KBM-7 (cell line): ENCODE results near the gene C14orf132.

Source experiments
- DNase-seq: peaks from one replicate; pipeline ENCODE4 v3.0.0-alpha.2; 2015
- in situ Hi-C: fragments of 300-500 bp; cut with MboI; formaldehyde crosslinking; loops from 2 replicates; pipeline ENCODE4 v1.14.3; 2020; ENCODE audit warnings: low sequenced_read_pairs, low pct_unique_long_range_greater_than_20kb, mixed read lengths

Gene C14orf132

DNA sequence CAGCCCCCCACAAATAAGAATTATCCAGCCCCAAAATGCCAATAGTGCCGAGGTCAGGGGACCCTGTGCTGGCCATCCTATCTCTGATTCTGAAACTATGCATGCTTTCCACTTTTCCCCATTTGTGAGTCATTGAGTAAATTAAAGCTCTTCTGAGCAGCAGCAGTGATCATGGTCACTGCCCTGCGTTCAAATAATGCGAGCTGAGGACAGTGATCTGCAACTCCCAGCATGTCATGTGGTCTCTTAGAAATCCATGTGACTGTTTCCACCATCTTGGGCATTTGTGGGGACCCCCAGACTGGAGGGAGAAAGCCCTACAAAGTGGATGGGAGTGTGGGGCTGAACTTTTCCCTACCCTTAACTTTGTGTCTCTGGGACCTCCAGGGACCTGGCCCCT lies 53.8 kb downstream of the C14orf132 start:
- in situ Hi-C loops = no loop called here
- DNase-seq = no peak

DNA sequence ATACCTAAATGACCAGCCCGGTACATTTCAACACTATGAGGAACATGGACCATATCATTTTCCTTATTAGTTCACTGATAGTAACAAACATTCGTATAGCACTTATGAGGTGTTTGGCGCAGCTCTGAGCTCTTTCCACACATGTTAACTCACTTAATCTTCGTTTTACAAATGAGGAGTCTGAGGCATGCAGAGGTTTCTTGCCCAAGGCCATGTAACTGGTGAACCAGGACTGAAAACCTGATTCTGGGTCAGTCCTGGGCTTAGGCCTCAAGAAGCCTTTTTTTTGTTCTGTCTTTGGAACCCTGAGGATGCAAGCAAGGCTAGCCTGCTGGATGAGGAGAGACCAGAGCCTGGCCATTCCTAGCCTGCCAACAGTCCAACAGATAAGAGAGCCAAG lies 55.0 kb downstream of the C14orf132 start:
- in situ Hi-C loops = no loop called here

DNA sequence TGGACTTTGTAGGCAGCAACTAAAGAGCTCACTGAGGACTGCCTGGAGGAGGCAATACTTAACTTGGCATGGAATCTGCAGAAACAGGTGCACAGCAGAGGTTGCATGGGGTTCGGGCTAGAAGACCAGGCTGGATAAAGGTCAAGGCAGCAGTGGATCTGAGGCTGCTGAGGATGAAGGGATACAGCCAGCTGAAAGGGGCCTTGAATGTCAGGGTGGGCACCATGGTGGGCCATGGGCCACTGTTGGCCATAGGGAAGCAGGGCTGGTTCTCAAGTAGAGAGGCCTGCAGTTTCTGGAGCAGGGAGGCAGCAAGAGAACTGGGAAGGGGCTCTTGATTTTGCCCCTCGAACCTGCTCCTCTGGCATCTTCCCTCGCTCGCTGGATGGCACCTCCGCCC lies 55.5 kb downstream of the C14orf132 start:
- DNase-seq = no peak
- in situ Hi-C loops = no loop called here

More for the DNA sequence above, 55.0 kb downstream of the C14orf132 start:
- DNase-seq = no peak

DNA sequence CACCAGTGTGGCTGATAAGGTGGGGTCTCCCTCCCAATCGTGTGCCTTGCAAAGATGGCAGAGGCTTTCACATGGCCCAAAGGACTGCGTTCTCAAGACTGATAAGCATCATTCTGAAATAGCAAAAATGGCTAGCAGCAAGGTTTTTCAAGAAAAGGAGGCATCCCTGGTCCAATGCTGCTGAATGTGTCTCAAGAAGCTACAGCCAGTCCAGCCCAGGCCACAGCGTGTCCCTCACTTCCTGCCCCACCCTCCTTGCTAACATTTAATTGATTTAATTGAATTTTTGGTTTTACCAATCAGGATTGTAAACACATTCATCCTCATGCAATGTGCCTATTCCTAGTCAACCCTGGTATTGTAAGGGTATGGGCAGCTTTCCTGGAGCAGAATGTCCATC lies 55.9 kb downstream of the C14orf132 start:
- in situ Hi-C loops = no loop called here
- DNase-seq = no peak

DNA sequence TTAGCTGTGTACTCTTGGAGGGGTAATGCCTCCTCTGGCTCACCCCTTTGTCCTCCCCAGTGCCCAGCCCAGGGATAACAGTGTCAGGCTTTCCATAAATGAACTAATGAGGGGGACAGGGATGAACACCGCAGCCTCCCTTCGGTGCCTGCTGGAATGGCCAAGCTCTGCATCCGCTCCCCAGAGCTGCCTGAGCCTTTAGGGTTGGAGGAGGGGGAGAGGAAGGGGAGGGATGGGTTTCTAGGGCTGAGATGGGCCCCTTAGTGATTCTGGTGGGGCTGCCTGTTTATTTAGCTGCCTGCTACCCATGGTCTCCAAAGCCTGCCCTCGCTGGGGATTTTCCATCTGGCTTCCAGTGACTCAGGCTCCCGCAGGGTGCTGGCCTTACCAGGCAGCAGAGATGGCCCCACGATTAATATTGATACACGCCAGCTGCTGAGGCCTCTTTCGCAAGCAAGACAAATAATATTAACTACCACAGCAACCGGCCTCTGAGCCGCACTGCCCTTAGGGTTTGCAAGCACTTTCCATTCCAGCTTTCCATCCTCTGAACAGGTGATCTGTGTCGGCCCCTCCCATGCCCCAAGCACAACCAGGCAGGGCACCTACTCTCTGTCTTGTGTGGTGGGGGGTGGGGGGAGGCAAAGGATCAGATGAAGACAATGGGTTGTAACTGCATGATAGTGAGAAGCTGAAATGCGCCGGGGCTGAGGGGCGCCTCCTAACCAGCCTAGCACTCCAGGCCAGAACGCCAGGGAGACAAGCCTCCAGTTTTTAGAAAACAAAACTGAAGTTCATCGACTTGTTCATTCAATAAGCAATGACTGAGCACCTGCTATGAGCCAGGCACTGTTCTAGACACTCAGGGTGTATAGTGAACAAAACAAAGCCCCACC lies 56.7 kb downstream of the C14orf132 start:
- no peak for DNase-seq
- in situ Hi-C loops = no loop called here

DNA sequence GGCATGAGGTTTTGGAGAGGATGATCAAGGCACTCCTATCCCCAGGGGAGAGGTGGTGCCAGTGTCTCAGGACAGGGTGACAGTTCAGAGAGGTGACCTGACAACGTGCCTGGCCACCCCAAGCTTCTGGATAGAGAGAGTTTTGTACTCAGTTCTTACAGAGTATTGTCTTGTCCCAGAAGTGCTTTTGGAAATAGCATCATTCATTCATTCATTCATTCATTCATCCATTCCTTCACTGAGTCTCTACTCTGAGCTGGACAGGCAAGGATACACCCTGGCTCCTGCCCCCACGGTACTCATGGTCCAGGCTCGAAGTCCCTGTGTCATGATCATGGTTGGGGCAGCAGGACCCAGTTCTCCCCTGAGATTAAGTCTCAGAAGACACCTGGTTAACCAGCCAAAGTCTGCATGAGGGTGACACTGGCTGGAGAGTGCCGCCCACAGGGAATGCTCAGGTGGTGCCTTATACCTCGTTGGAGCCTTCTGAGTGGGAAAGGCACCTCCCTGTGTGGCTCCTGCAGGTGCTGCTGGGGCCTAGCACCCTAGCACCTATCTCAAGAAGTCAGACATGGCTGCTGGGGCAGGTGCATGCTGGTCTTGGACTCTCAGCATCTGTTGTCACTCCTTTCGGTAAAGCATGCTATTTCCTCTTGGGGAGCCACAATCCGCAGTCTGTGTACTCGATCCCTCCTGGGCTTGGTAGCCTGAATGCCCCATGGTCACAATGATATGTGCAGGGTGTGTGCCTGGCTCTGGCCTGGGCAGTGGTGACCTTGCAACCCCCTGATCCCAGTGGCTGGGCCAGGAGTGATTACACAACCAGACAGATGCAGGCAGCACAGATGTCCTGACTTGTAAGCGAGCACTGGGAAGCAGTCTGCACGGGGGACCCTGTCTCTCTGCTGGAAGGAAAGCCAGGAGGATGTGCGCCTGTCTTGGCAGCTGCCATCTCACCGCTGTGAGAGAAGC lies 57.8 kb downstream of the C14orf132 start:
- in situ Hi-C loops = no loop called here
- DNase-seq = no peak

DNA sequence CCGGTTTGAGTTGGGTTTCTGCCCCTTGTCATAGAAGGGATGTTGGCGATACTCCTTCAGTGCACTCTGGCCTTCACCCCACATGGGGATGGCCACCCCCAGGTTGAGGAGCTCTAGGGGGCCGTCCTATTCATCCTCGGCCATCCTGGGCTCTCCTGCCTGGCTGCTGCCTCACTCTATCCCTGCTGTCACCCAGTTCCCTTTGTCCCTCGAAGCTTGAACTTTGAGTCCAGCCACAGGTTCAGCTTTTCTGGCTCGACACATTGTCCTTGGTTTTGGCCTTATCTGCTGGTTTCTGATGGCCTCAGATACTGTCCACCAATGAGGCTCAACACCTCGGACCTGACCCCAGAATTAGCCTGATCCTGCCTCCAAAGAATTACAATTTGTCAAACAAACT lies 58.6 kb downstream of the C14orf132 start:
- in situ Hi-C loops = no loop called here
- no peak for DNase-seq

DNA sequence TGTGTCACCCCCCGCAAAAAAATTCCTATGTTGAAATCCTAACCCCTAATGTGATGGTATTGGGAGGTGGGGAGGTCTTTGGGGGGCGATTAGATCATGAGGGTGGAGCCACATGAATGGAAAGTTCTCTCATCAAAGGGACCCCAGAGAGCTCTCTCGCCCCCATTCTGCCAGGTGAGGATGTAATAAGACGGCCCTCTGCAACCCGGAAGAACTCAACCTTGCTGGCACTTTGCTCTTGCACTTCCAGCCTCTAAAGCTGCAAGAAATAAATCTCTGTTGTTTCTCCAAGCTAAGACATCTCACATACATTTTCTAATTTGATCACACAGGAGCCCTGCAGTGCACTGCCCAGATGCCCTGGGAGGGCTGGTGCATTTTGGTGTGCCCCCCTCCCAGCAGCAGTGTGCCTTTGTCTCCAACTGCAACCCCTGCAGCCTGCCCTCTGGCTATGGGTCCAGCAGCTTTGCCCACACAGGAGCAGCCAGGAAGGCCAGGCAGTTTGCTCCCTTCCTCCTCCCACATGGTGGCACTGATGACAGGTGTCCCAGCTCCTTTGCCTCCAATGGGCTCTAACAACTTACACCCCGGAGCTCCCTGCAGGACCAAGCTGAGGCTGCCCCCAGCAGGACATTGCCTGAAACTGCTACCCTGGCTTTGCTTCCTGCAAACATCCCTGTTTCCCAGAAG lies 59.3 kb downstream of the C14orf132 start:
- DNase-seq = peak; percentile 55
- in situ Hi-C loops = no loop called here

DNA sequence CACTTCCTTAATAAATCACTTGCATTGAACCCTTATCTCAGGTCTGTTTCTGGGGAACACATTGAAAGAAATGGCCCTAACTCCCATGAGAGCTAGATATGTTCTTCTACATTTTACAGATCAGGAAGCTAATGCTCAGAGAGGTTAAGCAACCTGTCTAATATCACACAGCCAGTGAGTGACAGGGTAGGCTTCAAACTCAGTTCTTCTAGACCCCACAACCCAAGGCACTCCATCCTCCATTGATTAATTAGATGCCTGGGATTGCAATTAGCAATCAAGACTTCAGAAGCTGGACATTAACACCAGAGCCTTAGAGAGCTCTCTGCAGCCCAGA lies 59.8 kb downstream of the C14orf132 start:
- in situ Hi-C loops = no loop called here
- DNase-seq = no peak

DNA sequence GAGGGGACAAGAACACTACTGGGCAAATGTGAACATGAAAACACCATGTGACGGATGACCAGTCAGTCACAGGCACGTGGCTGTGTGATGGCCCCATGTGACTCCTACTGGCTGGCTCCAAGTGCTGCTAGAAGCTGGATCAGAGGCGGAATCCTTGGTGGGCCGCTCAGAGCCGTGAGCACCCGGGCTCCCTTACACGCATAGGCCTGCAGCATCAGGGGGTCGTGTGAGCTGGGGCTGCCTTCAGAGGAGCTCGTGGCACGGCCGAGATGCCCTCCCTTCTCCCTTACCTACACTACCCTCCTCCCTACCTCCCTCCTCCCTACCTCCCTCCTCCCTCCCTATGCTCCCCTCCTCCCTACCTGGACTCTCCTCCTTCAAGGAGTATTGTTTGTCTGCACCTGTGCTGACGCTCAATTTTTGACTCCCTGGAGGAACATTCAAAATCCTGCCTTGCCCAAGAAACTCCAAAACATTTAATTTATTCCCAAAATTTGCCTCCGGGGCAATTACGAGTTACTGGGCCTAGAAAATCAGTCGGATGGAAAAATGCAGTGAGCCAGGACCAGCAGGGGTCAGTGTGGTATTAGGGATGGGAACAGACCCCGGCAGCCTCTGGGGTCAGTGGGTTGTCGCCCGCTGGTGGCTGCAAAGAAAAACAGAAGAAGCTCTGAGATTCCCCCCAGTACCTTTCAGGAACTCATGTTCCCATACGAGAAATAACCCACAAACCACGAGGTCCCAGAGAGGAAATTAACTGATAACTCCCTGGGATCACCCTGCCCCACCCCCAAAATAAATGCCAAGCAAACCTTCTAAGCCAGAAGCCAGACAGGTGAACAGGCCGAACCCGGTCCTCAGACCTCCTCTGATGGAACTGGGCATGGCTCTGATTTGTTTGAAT lies 61.3 kb downstream of the C14orf132 start:
- in situ Hi-C loops = no loop called here
- DNase-seq = peak; percentile 84

DNA sequence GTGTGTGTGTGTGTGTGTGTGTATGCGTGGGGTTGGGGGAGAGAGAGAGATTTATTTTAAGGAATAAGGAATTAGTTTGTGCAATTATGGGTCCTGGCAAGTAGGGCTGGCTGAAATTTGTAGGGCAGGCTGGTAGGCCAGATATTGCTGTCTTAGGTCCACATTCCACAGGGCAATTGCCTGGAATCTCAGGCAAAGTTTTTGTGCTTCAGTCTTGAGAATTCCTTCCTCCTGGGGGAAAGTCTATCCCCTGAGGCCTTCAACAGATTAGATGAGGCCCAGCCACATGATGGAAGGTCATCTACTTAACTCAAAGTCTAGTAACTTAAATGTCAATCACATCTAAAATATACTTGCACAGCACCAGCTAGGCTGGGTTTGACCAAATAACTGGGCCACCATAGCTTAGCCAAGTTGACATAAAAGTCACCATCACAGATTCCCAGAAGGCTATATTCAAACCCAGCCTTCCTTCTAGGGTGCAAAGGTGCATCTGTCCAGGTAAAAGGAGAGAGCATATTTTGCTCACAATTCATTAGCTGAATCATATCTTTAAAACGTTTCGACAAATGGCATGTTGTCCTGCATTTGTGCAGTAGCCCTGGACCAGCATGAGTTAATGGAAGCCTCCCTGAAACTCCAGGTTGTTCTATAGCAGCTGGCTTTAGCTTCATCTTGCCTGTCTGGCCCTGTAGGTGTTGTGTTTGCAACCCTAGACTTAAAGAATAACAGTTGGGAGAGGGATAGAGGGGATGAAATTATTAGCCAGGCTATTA lies 63.1 kb downstream of the C14orf132 start:
- in situ Hi-C loops = no loop called here
- DNase-seq = no peak

DNA sequence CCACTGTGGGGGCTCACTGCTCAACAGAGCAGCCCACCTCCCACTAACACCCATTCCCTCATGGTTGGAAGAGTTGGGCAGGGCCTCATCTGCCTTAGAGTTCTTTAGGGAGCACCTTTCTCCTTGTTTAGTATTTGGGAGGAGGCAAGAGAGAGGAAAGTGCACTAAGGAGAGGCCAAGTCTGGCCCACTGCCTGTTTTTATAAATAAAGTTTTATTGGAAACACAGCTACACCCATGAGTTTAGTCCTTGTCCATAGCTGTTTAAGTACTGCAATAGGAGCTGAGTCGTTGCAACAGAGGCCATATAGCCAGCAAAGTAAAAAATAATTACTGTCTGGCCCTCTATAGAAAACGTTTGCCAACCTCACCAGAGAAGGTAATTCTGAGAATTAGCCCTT lies 63.9 kb downstream of the C14orf132 start:
- in situ Hi-C loops = no loop called here
- DNase-seq = no peak

DNA sequence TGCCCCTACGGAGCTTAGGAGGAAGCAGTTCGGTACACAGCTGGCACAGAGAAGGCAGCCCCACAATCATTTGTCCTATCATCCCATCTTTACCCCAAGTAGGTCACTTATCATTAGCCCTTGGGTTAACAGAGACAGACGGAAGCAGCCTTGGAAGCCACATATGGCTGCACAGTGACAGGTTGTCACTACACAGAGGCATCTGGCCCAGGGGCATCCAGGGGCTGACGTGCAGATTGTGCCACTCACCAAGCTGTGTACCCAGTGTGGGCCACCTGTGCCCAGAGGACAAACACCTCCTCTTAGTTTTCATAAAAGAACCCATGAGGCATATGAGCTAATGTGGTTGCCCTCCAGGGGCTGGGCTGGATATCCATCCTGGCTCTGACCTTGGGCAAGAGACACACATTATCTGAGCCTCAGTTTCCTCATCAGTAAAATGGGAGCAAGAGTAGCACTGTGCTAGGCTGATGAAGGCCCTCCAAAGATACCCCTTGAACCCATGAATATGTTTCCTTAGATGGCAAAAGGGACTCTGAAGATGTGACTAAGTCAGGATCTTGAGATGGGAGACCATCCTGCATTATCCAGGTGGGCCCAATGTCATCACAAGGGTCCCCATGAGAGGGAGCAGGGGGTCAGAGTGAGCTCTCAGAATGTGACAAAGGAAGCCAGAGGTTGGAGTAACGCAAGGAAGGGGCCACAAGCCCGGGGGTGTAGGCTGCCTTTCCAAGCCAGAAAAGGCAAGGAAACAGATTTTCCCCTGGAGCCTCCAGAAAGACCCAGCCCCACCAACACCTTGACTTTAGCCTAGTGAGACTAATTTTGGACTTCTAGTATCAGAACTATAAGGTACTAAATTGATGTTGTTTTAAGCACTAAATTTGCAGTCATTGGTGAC lies 64.6 kb downstream of the C14orf132 start:
- in situ Hi-C loops = no loop called here
- no peak for DNase-seq

DNA sequence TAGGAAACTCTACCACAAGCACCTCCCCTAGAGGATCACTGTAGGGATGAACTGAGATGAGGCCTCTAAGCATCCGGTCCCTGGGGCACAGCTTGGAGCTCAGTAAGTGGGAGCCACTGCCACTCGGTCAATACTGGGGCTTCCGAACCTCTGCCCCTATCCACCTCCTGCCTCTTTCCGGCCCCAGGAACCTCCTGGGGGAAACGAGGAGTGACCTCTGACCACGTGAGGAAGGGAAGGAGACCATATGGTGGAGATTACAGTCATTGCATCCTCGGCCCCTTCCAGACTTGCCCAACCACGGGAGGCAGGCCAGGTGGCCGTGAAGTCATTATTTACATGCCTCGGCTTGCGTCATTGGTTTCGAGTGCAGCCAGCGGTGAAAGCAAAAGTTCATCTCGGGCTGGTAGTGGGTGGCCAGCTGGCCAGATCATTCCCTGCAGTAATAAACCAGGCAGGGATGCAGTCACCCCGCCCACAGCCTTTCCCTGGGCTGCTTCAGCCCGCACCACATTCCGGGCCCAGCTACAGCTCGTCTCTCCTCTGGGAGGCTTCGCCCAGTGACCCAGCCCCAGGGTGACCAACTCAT lies 65.4 kb downstream of the C14orf132 start:
- no peak for DNase-seq
- in situ Hi-C loops = no loop called here

DNA sequence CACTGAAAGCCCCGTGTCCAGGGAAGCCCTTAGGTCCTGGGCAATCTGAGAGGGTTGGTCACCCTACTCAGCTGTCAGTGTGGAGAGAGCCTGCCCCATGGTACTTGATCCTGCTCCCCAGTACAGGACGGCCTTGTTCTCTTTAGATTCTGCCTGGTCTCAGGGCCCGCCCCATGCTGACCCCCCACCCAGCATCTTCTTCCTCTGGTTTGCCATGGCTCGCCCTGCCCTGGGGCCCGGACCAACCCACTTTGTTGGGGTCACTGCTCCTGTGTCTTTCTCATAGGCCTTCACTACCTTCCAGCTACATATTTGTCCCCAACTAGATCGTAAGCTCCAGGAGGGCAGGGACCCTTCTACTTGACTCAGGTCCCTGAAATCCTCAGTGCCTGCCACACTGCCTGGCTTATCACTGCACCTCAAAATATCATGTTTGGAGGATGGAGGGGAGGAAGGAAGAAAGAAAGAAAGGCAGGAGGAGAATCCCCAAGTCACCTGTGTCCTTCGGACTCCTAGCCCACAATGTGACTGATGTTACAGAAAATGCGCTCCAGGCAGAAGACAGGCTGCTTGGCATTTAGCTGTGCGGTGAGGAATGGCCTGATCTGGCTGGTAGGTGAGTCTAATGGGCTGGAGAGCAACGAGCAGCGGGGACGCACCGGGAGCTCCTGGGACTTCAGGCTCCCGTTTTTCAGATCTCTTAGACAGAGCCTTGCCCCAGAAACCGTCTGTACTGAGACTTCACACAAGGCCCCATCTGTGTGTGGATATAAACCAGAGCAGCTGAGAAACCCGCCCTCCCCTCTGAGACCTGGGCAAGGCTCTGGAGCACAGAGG lies 66.1 kb downstream of the C14orf132 start:
- DNase-seq = no peak
- in situ Hi-C loops = no loop called here

DNA sequence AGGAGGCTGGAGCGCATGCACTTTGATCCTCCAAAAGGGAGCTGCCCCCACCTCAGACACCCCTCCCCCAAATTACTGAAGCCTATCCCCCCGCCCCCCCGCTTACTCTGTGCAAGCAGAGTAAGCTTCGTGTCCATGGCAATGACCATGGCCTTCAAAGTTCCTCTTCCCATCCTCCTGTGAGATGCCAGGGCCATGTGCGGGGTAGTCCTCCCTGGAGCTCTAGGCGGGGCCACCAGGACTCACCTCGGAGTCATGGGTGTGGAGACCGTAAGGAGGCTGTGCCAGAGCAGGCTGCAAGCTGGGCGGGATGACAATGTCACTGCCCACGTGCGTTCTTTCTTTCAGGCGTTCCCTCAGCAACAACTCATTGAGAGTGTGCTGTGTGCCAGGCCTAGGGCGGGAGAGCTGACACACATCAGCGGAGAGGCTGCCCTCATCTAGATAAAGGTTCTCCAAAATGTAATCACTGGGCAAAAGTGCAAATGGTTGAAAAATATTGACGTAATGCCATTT lies 66.8 kb downstream of the C14orf132 start:
- no peak for DNase-seq
- in situ Hi-C loops = no loop called here
